ENCODE measurements around the gene SLC26A9.

DNA sequence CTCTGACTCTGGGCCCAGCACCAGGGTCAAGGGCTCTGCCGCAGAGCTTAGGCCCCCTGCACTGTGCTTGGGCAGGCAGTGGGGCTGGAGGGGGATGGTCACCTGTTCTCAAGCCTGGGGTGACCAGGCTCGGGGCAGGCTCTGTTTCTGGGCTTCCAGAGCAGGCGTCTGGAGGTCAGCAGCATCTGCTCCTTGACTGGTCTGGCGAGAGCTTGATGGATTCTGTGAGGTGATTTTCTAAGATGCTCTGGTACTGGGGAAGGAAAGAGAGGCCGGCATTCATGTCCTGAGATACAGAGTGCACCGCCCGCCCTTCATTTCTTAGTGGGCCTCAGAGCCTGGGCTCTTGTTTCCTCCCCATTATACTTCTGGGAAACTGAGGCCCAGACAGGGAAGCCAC, 35.4 kb upstream of the SLC26A9 start:
- TF ChIP-seq, protein P1, sequence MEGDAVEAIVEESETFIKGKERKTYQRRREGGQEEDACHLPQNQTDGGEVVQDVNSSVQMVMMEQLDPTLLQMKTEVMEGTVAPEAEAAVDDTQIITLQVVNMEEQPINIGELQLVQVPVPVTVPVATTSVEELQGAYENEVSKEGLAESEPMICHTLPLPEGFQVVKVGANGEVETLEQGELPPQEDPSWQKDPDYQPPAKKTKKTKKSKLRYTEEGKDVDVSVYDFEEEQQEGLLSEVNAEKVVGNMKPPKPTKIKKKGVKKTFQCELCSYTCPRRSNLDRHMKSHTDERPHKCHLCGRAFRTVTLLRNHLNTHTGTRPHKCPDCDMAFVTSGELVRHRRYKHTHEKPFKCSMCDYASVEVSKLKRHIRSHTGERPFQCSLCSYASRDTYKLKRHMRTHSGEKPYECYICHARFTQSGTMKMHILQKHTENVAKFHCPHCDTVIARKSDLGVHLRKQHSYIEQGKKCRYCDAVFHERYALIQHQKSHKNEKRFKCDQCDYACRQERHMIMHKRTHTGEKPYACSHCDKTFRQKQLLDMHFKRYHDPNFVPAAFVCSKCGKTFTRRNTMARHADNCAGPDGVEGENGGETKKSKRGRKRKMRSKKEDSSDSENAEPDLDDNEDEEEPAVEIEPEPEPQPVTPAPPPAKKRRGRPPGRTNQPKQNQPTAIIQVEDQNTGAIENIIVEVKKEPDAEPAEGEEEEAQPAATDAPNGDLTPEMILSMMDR (IDR thresholded peaks at IDR 0.05): no peak
- no peak for TF ChIP-seq POLR2A (IDR thresholded peaks at IDR 0.05)

Measured in adrenal gland (tissue), 5 donors.